HCT116 (cell line): ENCODE measurements around the gene NXF1. TPM values are rescaled to one million over a fixed set of nuclear protein-coding genes. Genes with fewer than 3 reads are reported as not detected.

ENCODE experiments used
- ATAC-seq: fragments of 200-7000 bp; cut with Tn5 transposase; 2 replicates; pipeline ENCODE4 v1.9.1; 2020; ENCODE audit warnings: mild to moderate bottlenecking, moderate library complexity
- BruUV-seq: library from RNA; stranded (reverse); fragments of 400-500 nt; replicated peaks from 2 replicates; lab custom pipeline; 2021; lab: Mats Ljungman, UMichigan
- CTCF ChIA-PET: fragments of 300-600 bp; sonication (Branson Sonifier 250); formaldehyde crosslinking; loops from one replicate; lab custom pipeline; 2021; ENCODE audit warnings: antibody characterized with exemption; lab: Charles Lee
- POLR2A ChIA-PET: fragments of 300-600, 350-600 bp; sonication (Branson Sonifier 250); formaldehyde crosslinking; loops from one replicate; lab custom pipeline; 2021; ENCODE audit warnings: antibody characterized with exemption; lab: Charles Lee
- RAD21 ChIA-PET, 2 experiments: fragments of 300-600 bp; sonication (Branson Sonifier 250); formaldehyde crosslinking; loops; one replicate each; lab custom pipeline; 2023; ENCODE audit warnings: low total read pairs in 2 of 2; ENCODE audit not compliant: uncharacterized antibody in 2 of 2, unreplicated experiment in 2 of 2, low non-redundant PET in 1 of 2; lab: Charles Lee
- DNase-seq: peaks from one replicate; pipeline ENCODE4 v3.0.0-alpha.2; 2010; ENCODE audit warnings: low read depth, low spot score
- H2AFZ ChIP-seq: fragments of 200-600 bp; shearing (Covaris generic), sonication (generic); 2 replicates; pipeline ENCODE4 v1.6.1; 2017; ENCODE audit warnings: low read depth, mixed run types, mixed read lengths, antibody characterized with exemption, low read length; ENCODE audit not compliant: poor library complexity, severe bottlenecking
- H3K27ac ChIP-seq: 2 replicates; pipeline ENCODE4 v1.5.1; 2012; ENCODE audit warnings: low read depth, low read length
- H3K27me3 ChIP-seq: fragments of 200-600 bp; sonication (generic); 2 replicates; pipeline ENCODE4 v1.6.1; 2016; ENCODE audit warnings: mixed run types, low read length, mixed read lengths; ENCODE audit not compliant: insufficient read depth
- H3K36me3 ChIP-seq, 2 experiments: fragments of 200-500 bp in 1 of 2; fragments of 200-600 bp in 1 of 2; sonication (Bioruptor generic) in 1 of 2; sonication (generic) in 1 of 2; 2 replicates each; pipeline versions ENCODE4 v1.5.1 to v1.6.1; 2014 to 2016; ENCODE audit warnings: low read length in 2 of 2, inconsistent platforms in 1 of 2, mixed read lengths in 1 of 2, mixed run types in 1 of 2; ENCODE audit not compliant: insufficient read depth in 2 of 2, control insufficient read depth in 1 of 2
- H3K4me1 ChIP-seq, 2 experiments: fragments of 200-600 bp in 1 of 2; sonication (generic) in 1 of 2; 2 replicates each; pipeline versions ENCODE4 v1.5.1 to v1.6.1; 2012 to 2017; ENCODE audit warnings: low read length in 2 of 2, inconsistent platforms in 1 of 2, mild to moderate bottlenecking in 1 of 2, mixed read lengths in 1 of 2, mixed run types in 1 of 2, moderate library complexity in 1 of 2; ENCODE audit not compliant: insufficient read depth in 2 of 2, control insufficient read depth in 1 of 2
- H3K4me2 ChIP-seq: fragments of 200-600 bp; sonication (generic); 2 replicates; pipeline ENCODE4 v1.6.1; 2017; ENCODE audit warnings: mixed run types, low read length, mixed read lengths
- H3K4me3 ChIP-seq, 2 experiments: fragments of 200-600 bp in 1 of 2; sonication (generic) in 1 of 2; replicated peaks in 1 of 2; 2 replicates each; pipeline ENCODE4 v1.5.1; 2011 to 2016; ENCODE audit warnings: low read length in 2 of 2, control low read depth in 1 of 2, low read depth in 1 of 2, mild to moderate bottlenecking in 1 of 2, mixed read lengths in 1 of 2, mixed run types in 1 of 2
- H3K79me2 ChIP-seq: fragments of 200-600 bp; sonication (generic); 2 replicates; pipeline ENCODE4 v1.6.1; 2017; ENCODE audit warnings: mild to moderate bottlenecking, mixed run types, low read length, moderate library complexity, mixed read lengths; ENCODE audit not compliant: insufficient read depth
- H3K9ac ChIP-seq: fragments of 200-600 bp; sonication (generic); 2 replicates; pipeline ENCODE4 v1.6.1; 2016; ENCODE audit warnings: low read length, mixed read lengths
- H3K9me2 ChIP-seq: fragments of 200-600 bp; sonication (generic), shearing (Covaris generic); 2 replicates; pipeline ENCODE4 v1.6.1; 2017; ENCODE audit warnings: mixed run types, mild to moderate bottlenecking, moderate library complexity; ENCODE audit not compliant: insufficient read depth
- H3K9me3 ChIP-seq, 2 experiments: fragments of 200-500 bp in 1 of 2; fragments of 200-600 bp in 1 of 2; sonication (Bioruptor generic) in 1 of 2; sonication (generic) in 1 of 2; 2 replicates each; pipeline ENCODE4 v1.6.1; 2014 to 2017; ENCODE audit warnings: low read length in 2 of 2, mixed read lengths in 2 of 2, inconsistent platforms in 1 of 2, low read depth in 1 of 2, mild to moderate bottlenecking in 1 of 2, mixed run types in 1 of 2, moderate library complexity in 1 of 2; ENCODE audit not compliant: control insufficient read depth in 1 of 2, insufficient read depth in 1 of 2
- H4K20me1 ChIP-seq: fragments of 200-600 bp; sonication (generic), shearing (Covaris generic); 2 replicates; pipeline ENCODE4 v1.6.1; 2017; ENCODE audit warnings: mixed run types, mild to moderate bottlenecking, moderate library complexity; ENCODE audit not compliant: insufficient read depth
- CBX3 ChIP-seq: IDR thresholded peaks from 2 replicates; pipeline ENCODE4 v1.6.1; 2012; ENCODE audit warnings: low read depth
- CEBPB ChIP-seq: IDR thresholded peaks from 2 replicates; pipeline ENCODE4 v1.6.1; 2012; ENCODE audit warnings: low read depth
- EGR1 ChIP-seq: IDR thresholded peaks from 2 replicates; pipeline ENCODE4 v1.6.1; 2012; ENCODE audit warnings: low read depth
- ELF1 ChIP-seq: IDR thresholded peaks from 2 replicates; pipeline ENCODE4 v1.6.1; 2012; ENCODE audit warnings: low read depth, borderline replicate concordance
- JUND ChIP-seq: IDR thresholded peaks from 2 replicates; pipeline ENCODE4 v1.6.1; 2012
- POLR2A ChIP-seq: IDR thresholded peaks from 2 replicates; pipeline ENCODE4 v1.7.0; 2011; ENCODE audit warnings: borderline replicate concordance; ENCODE audit not compliant: insufficient read depth, insufficient read length; ENCODE audit errors: extremely low read depth
- POLR2AphosphoS5 ChIP-seq: IDR thresholded peaks from 2 replicates; pipeline ENCODE4 v1.6.1; 2011; ENCODE audit warnings: mild to moderate bottlenecking, low read depth, low read length, moderate library complexity
- YY1 ChIP-seq: IDR thresholded peaks from 2 replicates; pipeline ENCODE4 v1.6.1; 2011; ENCODE audit warnings: low read length, low read depth, moderate library complexity, mild to moderate bottlenecking; ENCODE audit not compliant: insufficient replicate concordance; ENCODE audit errors: extremely low read depth
- ZBTB33 ChIP-seq: IDR thresholded peaks from 2 replicates; pipeline ENCODE4 v1.6.1; 2011; ENCODE audit warnings: mild to moderate bottlenecking, low read length, moderate library complexity; ENCODE audit not compliant: insufficient replicate concordance; ENCODE audit errors: extremely low read depth
- intact Hi-C: fragments of 100-400 bp; cut with micrococcal nuclease; formaldehyde crosslinking; loops from 2 replicates; pipeline ENCODE4 v1.10.0; 2022
- total RNA-seq: library from RNA; stranded (reverse); gene quantifications from one replicate; pipeline ENCODE4 v1.2.1, GENCODE V29; 2021; ENCODE audit not compliant: unreplicated experiment

NXF1 gene
- total RNA-seq, 1 experiment from 2014 or later = 55.5 TPM

GRCh38 chr11:62816557-62816956 lies 11.3 kb upstream of the NXF1 start:
- ChIA-PET CTCF (interaction anchor here (0.8 kb wide), 1 partner anchor 12 kb away, joined by 3 read pairs; no protein-coding TSS in a partner anchor), POLR2A (interaction anchor here (0.6 to 1.8 kb wide), 4 partner anchors 9 to 24 kb away, joined by 3 to 12 read pairs (median 6); partner anchors contain the start of gene STX5), RAD21 (no interaction called here)
- ATAC-seq (no peak), DNase-seq (no peak)
- no peaks in the 10 kb centered on the region for H3K27me3 ChIP-seq
- H3K4me1 ChIP-seq = no peaks in the 10 kb centered on the region
- peaks cover 0 to 15% of the 10 kb centered on the region in 2 experiments; a peak in 3 of 4 replicates for H3K36me3 ChIP-seq
- no peak overlapping the region for H3K4me3 ChIP-seq
- H3K27ac ChIP-seq = no peak overlapping the region
- no peak overlapping the region for H3K9ac ChIP-seq
- TF ChIP-seq CEBPB (no peak), CBX3 (no peak), YY1 (no peak), JUND (no peak), POLR2A (no peak), POLR2AphosphoS5 (no peak), ZBTB33 (no peak), EGR1 (no peak), ELF1 (no peak)
- intact Hi-C loops = no loop called here
- no peak overlapping the region for H3K4me2 ChIP-seq
- BruUV-seq = no TSS peak
- H2AFZ ChIP-seq = no peak overlapping the region
- no peaks in the 10 kb centered on the region for H3K79me2 ChIP-seq
- no peaks in the 10 kb centered on the region for H3K9me3 ChIP-seq
- H4K20me1 ChIP-seq = no peaks in the 10 kb centered on the region
- no peaks in the 10 kb centered on the region for H3K9me2 ChIP-seq
